ENCODE data around the gene GRIK3. TPM values are rescaled to one million over a fixed set of nuclear protein-coding genes. Genes with fewer than 3 reads are reported as not detected.

GRIK3 gene
- total and polyA plus RNA-seq, 2 of the 8 experiments (the other 6 are each of a cell fraction or from before 2014, with no cell fraction given), result 2.1 to 3.4 TPM

GRCh38 chr1:36787312-36787913 lies 246.9 kb downstream of the GRIK3 start:
- Histone ChIP-seq H2BK5ac (ENCODE audit: low read depth, low read length) (no peak overlapping the region), H3K56ac (replicated peaks; ENCODE audit: insufficient read length, low read depth, low read length) (no peak overlapping the region), H3K18ac (ENCODE audit: extremely low read depth, low read length) (no peak overlapping the region), H3K9me3 (ENCODE audit: insufficient read depth in 2 of 2, low read depth in 1 of 2, low read length in 1 of 2) (no peaks in the 10 kb centered on the region), H2BK20ac (ENCODE audit: low read length) (peak overlapping the region; percentile 36), H3K79me2 (ENCODE audit: control insufficient read depth in 1 of 2, insufficient read depth in 2 of 2, low read length in 2 of 2) (no peaks in the 10 kb centered on the region), H4K20me1 (replicated peaks in 1 of 2; ENCODE audit: control insufficient read depth in 1 of 2, insufficient read depth in 2 of 2, low read length in 2 of 2) (no peaks in the 10 kb centered on the region), H3K14ac (ENCODE audit: insufficient read length) (no peak overlapping the region), H2BK15ac (ENCODE audit: low read length) (no peak overlapping the region), H3K79me1 (ENCODE audit: low read depth, low read length) (no peaks in the 10 kb centered on the region), H3K23me2 (ENCODE audit: low read depth, low read length) (no peaks in the 10 kb centered on the region), H3K4me1 (replicated peaks in 1 of 4; ENCODE audit: control insufficient read depth in 3 of 4, insufficient read depth in 4 of 4, low read length in 3 of 4) (peaks cover 0 to 5% (median 0%) of the 10 kb centered on the region in 4 experiments; a peak in 1 of 7 replicates), H3K4ac (replicated peaks; ENCODE audit: insufficient read length, low read depth, low read length) (peak overlapping the region; percentile 25), H4K5ac (ENCODE audit: insufficient read length, low read depth, low read length) (no peak overlapping the region), H3K4me3 (ENCODE audit: extremely low read depth in 1 of 4, insufficient read depth in 2 of 4, low read depth in 3 of 4, low read length in 4 of 4) (no peak overlapping the region), H3K4me2 (ENCODE audit: insufficient read depth in 1 of 2, low read depth in 2 of 2, low read length in 2 of 2) (no peak overlapping the region), H3K27ac (ENCODE audit: low read depth, low read length) (no peak overlapping the region), H3K36me3 (ENCODE audit: control insufficient read depth in 2 of 4, insufficient read depth in 4 of 4, low read length in 3 of 4) (no peaks in the 10 kb centered on the region), H3K9ac (replicated peaks in 1 of 4; ENCODE audit: extremely low read depth in 1 of 4, low read depth in 3 of 4, low read length in 3 of 4) (0 out of 7 replicates have a peak overlapping the region, but pooled peaks of 1 of the 4 experiments have one; percentile 18), H2AFZ (ENCODE audit: low read length) (no peak overlapping the region), H3K23ac (ENCODE audit: insufficient read length) (no peak overlapping the region), H3K27me3 (replicated peaks in 1 of 4; ENCODE audit: control insufficient read depth in 3 of 4, extremely low read depth in 1 of 4, insufficient read depth in 3 of 4, low read length in 3 of 4) (no peaks in the 10 kb centered on the region), H2BK12ac (ENCODE audit: low read depth, low read length) (peak overlapping the region; percentile 68; the same call in 1 of the 2 replicates), H4K91ac (replicated peaks; ENCODE audit: insufficient read length, low read length) (no peak overlapping the region), H2BK120ac (replicated peaks; ENCODE audit: low read depth, low read length) (no peak overlapping the region), H4K8ac (ENCODE audit: extremely low read depth, insufficient read depth, low read length) (no peak overlapping the region), H2AK5ac (ENCODE audit: low read depth, low read length) (0 out of 2 replicates have a peak overlapping the region, but pooled peaks have one; percentile 19)
- FAIRE-seq (no peak), DNase-seq (ENCODE audit: low read depth in 1 of 2, low spot score in 2 of 2) (no peak)
- 88% methylated on average over 12 of the region's 12 CpGs; no CpG with 5 or more reads in 1 of the 2 experiments for WGBS, 2 experiments (ENCODE audit: extremely low coverage in 1 of 2, insufficient coverage in 1 of 2, insufficient read length in 1 of 2, insufficient replicate concordance in 2 of 2, low coverage in 1 of 2, low lambda C conversion rate in 2 of 2, missing lambda C conversion rate in 1 of 2)
- ChIA-PET CTCF (ENCODE audit: partially characterized antibody) (no interaction called here), POLR2A (ENCODE audit: partially characterized antibody) (no interaction called here)
- TF ChIP-seq NANOG (IDR thresholded peaks at IDR 0.05; ENCODE audit: insufficient read depth, low read depth, low read length, poor library complexity, severe bottlenecking), result no peak
- no peak for TF ChIP-seq JUN (IDR thresholded peaks at IDR 0.05; ENCODE audit: low read depth, low read length)
- no peak for TF ChIP-seq MAX (IDR thresholded peaks at IDR 0.05)
- TF ChIP-seq ATF2 (IDR thresholded peaks at IDR 0.05; ENCODE audit: low read length), result no peak
- no peak for TF ChIP-seq TAF1 (IDR thresholded peaks at IDR 0.05; ENCODE audit: low read depth, low read length)
- TF ChIP-seq PHF8 (conservative IDR thresholded peaks at IDR 0.05; ENCODE audit: low read depth, low read length), result no peak
- TF ChIP-seq SRF (IDR thresholded peaks at IDR 0.05; ENCODE audit: low read depth, low read length), result no peak
- no peak for TF ChIP-seq CREB1 (IDR thresholded peaks at IDR 0.05)
- TF ChIP-seq MAFK (IDR thresholded peaks at IDR 0.05; ENCODE audit: low read depth, low read length), result no peak
- no peak for TF ChIP-seq CEBPB (IDR thresholded peaks at IDR 0.05; ENCODE audit: low read depth, low read length)
- no peak for TF ChIP-seq SIRT6 (IDR thresholded peaks at IDR 0.05; ENCODE audit: low read length)
- TF ChIP-seq CBX8 (IDR thresholded peaks at IDR 0.05; ENCODE audit: borderline replicate concordance, low read depth, low read length), result no peak
- no peak for TF ChIP-seq SP2 (IDR thresholded peaks at IDR 0.05; ENCODE audit: low read length)
